Kidney (tissue), 14 donors: ENCODE results near the gene PWWP2A. TPM values are rescaled to one million over a fixed set of nuclear protein-coding genes. Genes with fewer than 3 reads are reported as not detected.

ENCODE experiments used
- DNase-seq, 5 donors: peaks; one replicate each; pipeline ENCODE4 v3.0.0-alpha.2; 2013 to 2020
- FAIRE-seq: peaks from 2 replicates; lab custom pipeline; 2012; peaks lifted over from hg19 to GRCh38; lab: Jason Lieb, UNC
- H3K27ac ChIP-seq, 2 donors: one replicate each; pipeline ENCODE4 v1.7.0; 2013; ENCODE audit warnings: low read depth in 2 of 2, low read length in 2 of 2, inconsistent platforms in 1 of 2
- H3K27me3 ChIP-seq: one replicate; pipeline ENCODE4 v1.7.1; 2013; ENCODE audit warnings: low read length, inconsistent platforms; ENCODE audit not compliant: control insufficient read depth, insufficient read depth
- H3K36me3 ChIP-seq, 3 donors: one replicate each; pipeline versions ENCODE4 v1.7.0 to v1.7.1; 2013; ENCODE audit warnings: low read length in 3 of 3, control low read depth in 1 of 3, inconsistent platforms in 1 of 3; ENCODE audit not compliant: insufficient read depth in 3 of 3, control insufficient read depth in 2 of 3
- H3K4me1 ChIP-seq, 3 donors: one replicate each; pipeline versions ENCODE4 v1.7.0 to v1.7.1; 2013; ENCODE audit warnings: low read length in 3 of 3, inconsistent platforms in 1 of 3, low read depth in 1 of 3; ENCODE audit not compliant: control insufficient read depth in 2 of 3, insufficient read depth in 2 of 3
- H3K4me3 ChIP-seq, 3 donors: one replicate each; pipeline versions ENCODE4 v1.7.0 to v1.8.1; 2013; ENCODE audit warnings: low read length in 3 of 3, control low read depth in 1 of 3, inconsistent platforms in 1 of 3
- H3K9ac ChIP-seq, 3 donors: one replicate each; pipeline versions ENCODE4 v1.7.0 to v1.7.1; 2013; ENCODE audit warnings: low read length in 3 of 3, control low read depth in 1 of 3, inconsistent platforms in 1 of 3
- H3K9me3 ChIP-seq, 3 donors: one replicate each; pipeline versions ENCODE4 v1.7.0 to v1.7.1; 2013; ENCODE audit warnings: low read length in 3 of 3, control low read depth in 1 of 3, inconsistent platforms in 1 of 3; ENCODE audit not compliant: control insufficient read depth in 2 of 3, insufficient read depth in 1 of 3
- CTCF ChIP-seq: IDR thresholded peaks from 3 replicates; pipeline ENCODE4 v1.5.1; 2012; ENCODE audit warnings: mild to moderate bottlenecking, moderate library complexity, borderline replicate concordance; ENCODE audit not compliant: insufficient read depth; ENCODE audit errors: extremely low read depth
- intact Hi-C: fragments of 100-400 bp; cut with DNase I; formaldehyde crosslinking; loops from one replicate; pipeline ENCODE4 v1.11.1; 2022
- polyA plus RNA-seq: library from polyadenylated mRNA; stranded (reverse); fragments of 350-450 nt; fragmentation: Illumina TruSeq; extraction: RNeasy Lipid Tissue Mini Kit (QIAGEN cat#74804); gene quantifications from one replicate; pipeline ENCODE4 v1.2.3, GENCODE V29; 2014; ENCODE audit warnings: low read depth, low replicate concordance; ENCODE audit not compliant: insufficient read depth
- total RNA-seq: library from RNA; stranded (reverse); fragmentation: NEBNext Ultra II Directional; extraction: Animal tissue kit (Norgen Biotek cat#: 25700); gene quantifications from one replicate; pipeline ENCODE4 v1.2.1, GENCODE V29; 2021
- donor health status: control.
- donor health status: control.
- donor health status: control.
- donor health status: control.
- donor health status: control.
- donor health status: DM: yes; HTN: yes; CAD: no.
- donor health status: Normal renal cell carcinoma (clear cell type).

Gene PWWP2A
- total and polyA plus RNA-seq, 2 donors from 2014 or later = 6.3 to 21.6 TPM

- intact Hi-C loops = no loop called here
- H3K27me3 ChIP-seq = no peaks in the 10 kb centered on the region
- TF ChIP-seq CTCF = no peak
- H3K27ac ChIP-seq = no peak overlapping the region
- H3K4me3 ChIP-seq = no peak overlapping the region
- no peaks in the 10 kb centered on the region for H3K9me3 ChIP-seq
- no peak for DNase-seq
- no peak overlapping the region for H3K9ac ChIP-seq
- no peaks in the 10 kb centered on the region for H3K4me1 ChIP-seq
- FAIRE-seq = no peak
- H3K36me3 ChIP-seq = peaks cover 0 to 6% (median 5%) of the 10 kb centered on the region in 3 donors
These were observed 21.3 kb downstream of the PWWP2A start for GRCh38 chr5:160097991-160098390.

GRCh38 chr5:160096178-160096577, 23.1 kb downstream of the PWWP2A start:
- Histone ChIP-seq H3K36me3 (peaks cover 0 to 18% (median 6%) of the 10 kb centered on the region in 3 donors), H3K4me1 (no peaks in the 10 kb centered on the region), H3K4me3 (no peak overlapping the region), H3K9me3 (no peaks in the 10 kb centered on the region), H3K9ac (no peak overlapping the region), H3K27ac (no peak overlapping the region), H3K27me3 (no peaks in the 10 kb centered on the region)
- no peak for FAIRE-seq
- intact Hi-C loops = no loop called here
- DNase-seq = no peak
- no peak for TF ChIP-seq CTCF

- H3K9me3 ChIP-seq = no peaks in the 10 kb centered on the region
- FAIRE-seq (no peak), DNase-seq (no peak)
- H3K36me3 ChIP-seq = peaks cover 0 to 18% (median 6%) of the 10 kb centered on the region in 3 donors
- no peaks in the 10 kb centered on the region for H3K4me1 ChIP-seq
- intact Hi-C loops = no loop called here
- H3K9ac ChIP-seq = no peak overlapping the region
- H3K27me3 ChIP-seq = no peaks in the 10 kb centered on the region
- TF ChIP-seq CTCF = no peak
- H3K4me3 ChIP-seq = no peak overlapping the region
- H3K27ac ChIP-seq = no peak overlapping the region
These were observed 26.1 kb downstream of the PWWP2A start for GRCh38 chr5:160092960-160093707.
